Activated T-cell treated with anti-CD3 and anti-CD28 coated beads, Interleukin-2, amount 50 U/mL, for 24 hours (primary cell): ENCODE measurements around the gene STARD10.

Experiments
- DNase-seq: peaks from one replicate; pipeline ENCODE4 v3.0.0-alpha.2; 2020
- H3K27ac Mint-ChIP-seq: 2 replicates; pipeline ENCODE4 v1.8.0; 2020; ENCODE audit warnings: mild to moderate bottlenecking, mixed read lengths
- H3K27me3 Mint-ChIP-seq: 2 replicates; pipeline ENCODE4 v1.8.0; 2020; ENCODE audit warnings: mixed read lengths
- H3K36me3 Mint-ChIP-seq: 2 replicates; pipeline ENCODE4 v1.8.0; 2020; ENCODE audit warnings: low read depth, mixed read lengths
- H3K4me1 Mint-ChIP-seq: 2 replicates; pipeline ENCODE4 v1.8.0; 2020; ENCODE audit warnings: low read depth, mixed read lengths
- H3K4me3 Mint-ChIP-seq: 2 replicates; pipeline ENCODE4 v1.8.0; 2020; ENCODE audit warnings: mild to moderate bottlenecking, moderate library complexity, mixed read lengths
- H3K9me3 Mint-ChIP-seq: 2 replicates; pipeline ENCODE4 v1.8.0; 2020; ENCODE audit warnings: mixed read lengths

STARD10 gene

GRCh38 chr11:72793425-72794367 is at the start of gene STARD10:
Gene STARD10, minus strand, starts transcription at chr11:72794047. Its CDS starts 12,866 bp downstream, at chr11:72781181.
- Mint-ChIP-seq H3K27me3 (no peaks in the 10 kb centered on the region), H3K4me1 (peaks cover 23% of the 10 kb centered on the region), H3K27ac (peak within 1 kb of the TSS; percentile 100), H3K4me3 (peak within 1 kb of the TSS; percentile 95), H3K9me3 (no peaks in the 10 kb centered on the region), H3K36me3 (peaks cover 2% of the 10 kb centered on the region)
- peak; percentile 95 for DNase-seq

GRCh38 chr11:72842653-72843330 is 48.9 kb upstream of the STARD10 start:
- Mint-ChIP-seq H3K9me3 (no peaks in the 10 kb centered on the region), H3K4me1 (peaks cover 4% of the 10 kb centered on the region), H3K27me3 (no peaks in the 10 kb centered on the region), H3K4me3 (no peak overlapping the region), H3K27ac (peak overlapping the region; percentile 44), H3K36me3 (peaks cover 63% of the 10 kb centered on the region)
- no peak for DNase-seq

GRCh38 chr11:72842126-72842525 is 48.3 kb upstream of the STARD10 start:
- DNase-seq = no peak
- Mint-ChIP-seq H3K9me3 (no peaks in the 10 kb centered on the region), H3K27ac (no peak overlapping the region), H3K4me3 (no peak overlapping the region), H3K4me1 (peaks cover 4% of the 10 kb centered on the region), H3K36me3 (peaks cover 70% of the 10 kb centered on the region), H3K27me3 (no peaks in the 10 kb centered on the region)

- Mint-ChIP-seq H3K4me3 (no peak overlapping the region), H3K4me1 (peaks cover 4% of the 10 kb centered on the region), H3K9me3 (no peaks in the 10 kb centered on the region), H3K36me3 (peaks cover 70% of the 10 kb centered on the region), H3K27ac (no peak overlapping the region), H3K27me3 (no peaks in the 10 kb centered on the region)
- DNase-seq = no peak
These were observed 47.5 kb upstream of the STARD10 start for GRCh38 chr11:72841397-72841796.

GRCh38 chr11:72840780-72841179 is 46.9 kb upstream of the STARD10 start:
- H3K9me3 Mint-ChIP-seq = no peaks in the 10 kb centered on the region
- no peak overlapping the region for H3K4me3 Mint-ChIP-seq
- H3K4me1 Mint-ChIP-seq = peaks cover 4% of the 10 kb centered on the region
- H3K36me3 Mint-ChIP-seq = peaks cover 68% of the 10 kb centered on the region
- no peaks in the 10 kb centered on the region for H3K27me3 Mint-ChIP-seq
- DNase-seq = no peak
- H3K27ac Mint-ChIP-seq = no peak overlapping the region

- H3K9me3 Mint-ChIP-seq = no peaks in the 10 kb centered on the region
- peaks cover 12% of the 10 kb centered on the region for H3K4me1 Mint-ChIP-seq
- no peak overlapping the region for H3K4me3 Mint-ChIP-seq
- H3K36me3 Mint-ChIP-seq = peaks cover 60% of the 10 kb centered on the region
- H3K27ac Mint-ChIP-seq = peak overlapping the region; percentile 59
- no peaks in the 10 kb centered on the region for H3K27me3 Mint-ChIP-seq
- no peak for DNase-seq
These were observed 45.0 kb upstream of the STARD10 start for GRCh38 chr11:72838691-72839305.

GRCh38 chr11:72836111-72836510 is 42.3 kb upstream of the STARD10 start:
- peaks cover 16% of the 10 kb centered on the region for H3K4me1 Mint-ChIP-seq
- DNase-seq = no peak
- peaks cover 50% of the 10 kb centered on the region for H3K36me3 Mint-ChIP-seq
- no peaks in the 10 kb centered on the region for H3K27me3 Mint-ChIP-seq
- H3K9me3 Mint-ChIP-seq = no peaks in the 10 kb centered on the region
- no peak overlapping the region for H3K4me3 Mint-ChIP-seq
- H3K27ac Mint-ChIP-seq = peak overlapping the region; percentile 48

GRCh38 chr11:72834905-72835304 is 41.1 kb upstream of the STARD10 start:
- DNase-seq = no peak
- Mint-ChIP-seq H3K36me3 (peaks cover 53% of the 10 kb centered on the region), H3K4me1 (peaks cover 16% of the 10 kb centered on the region), H3K4me3 (no peak overlapping the region), H3K27me3 (no peaks in the 10 kb centered on the region), H3K27ac (peak overlapping the region; percentile 53), H3K9me3 (no peaks in the 10 kb centered on the region)

GRCh38 chr11:72833811-72834493 is 40.1 kb upstream of the STARD10 start:
- Mint-ChIP-seq H3K4me1 (peaks cover 16% of the 10 kb centered on the region), H3K27me3 (no peaks in the 10 kb centered on the region), H3K36me3 (peaks cover 53% of the 10 kb centered on the region), H3K27ac (peak overlapping the region; percentile 53), H3K4me3 (no peak overlapping the region), H3K9me3 (no peaks in the 10 kb centered on the region)
- no peak for DNase-seq

- Mint-ChIP-seq H3K36me3 (peaks cover 54% of the 10 kb centered on the region), H3K27ac (peak overlapping the region; percentile 58), H3K27me3 (no peaks in the 10 kb centered on the region), H3K4me1 (peaks cover 12% of the 10 kb centered on the region), H3K9me3 (no peaks in the 10 kb centered on the region), H3K4me3 (no peak overlapping the region)
- no peak for DNase-seq
These were observed 39.4 kb upstream of the STARD10 start for GRCh38 chr11:72833083-72833733.

- Mint-ChIP-seq H3K4me1 (peaks cover 16% of the 10 kb centered on the region), H3K27ac (peak overlapping the region; percentile 61), H3K36me3 (peaks cover 52% of the 10 kb centered on the region), H3K27me3 (no peaks in the 10 kb centered on the region), H3K9me3 (no peaks in the 10 kb centered on the region), H3K4me3 (no peak overlapping the region)
- no peak for DNase-seq
These were observed 38.6 kb upstream of the STARD10 start for GRCh38 chr11:72832301-72833082.

GRCh38 chr11:72831521-72832300 is 37.9 kb upstream of the STARD10 start:
- Mint-ChIP-seq H3K36me3 (peaks cover 55% of the 10 kb centered on the region), H3K4me1 (peaks cover 22% of the 10 kb centered on the region), H3K27ac (peak overlapping the region; percentile 61), H3K27me3 (no peaks in the 10 kb centered on the region), H3K9me3 (no peaks in the 10 kb centered on the region), H3K4me3 (no peak overlapping the region)
- peak; percentile 73 for DNase-seq
